GM12892 (cell line): ENCODE results near the gene NLRX1.

ENCODE experiments used
- DNase-seq: peaks from one replicate; pipeline ENCODE4 v3.0.0; 2011; ENCODE audit not compliant: insufficient read length
- FAIRE-seq: peaks from 2 replicates; lab custom pipeline; 2011; peaks lifted over from hg19 to GRCh38; lab: Jason Lieb, UNC
- POLR2A ChIP-seq: IDR thresholded peaks from 2 replicates; pipeline ENCODE4 v1.6.1; 2011; ENCODE audit warnings: low read depth, low read length, control low read depth
- POLR2AphosphoS5 ChIP-seq: IDR thresholded peaks from 2 replicates; pipeline ENCODE4 v1.6.1; 2011; ENCODE audit warnings: low read depth, low read length, control low read depth
- TAF1 ChIP-seq: IDR thresholded peaks from 2 replicates; pipeline ENCODE4 v1.6.1; 2011; ENCODE audit warnings: low read depth, mild to moderate bottlenecking, control low read depth, low read length, borderline replicate concordance

The NLRX1 gene

GRCh38 chr11:119145551-119145950 is 23.0 kb upstream of the NLRX1 start:
- no peak for FAIRE-seq

DNA sequence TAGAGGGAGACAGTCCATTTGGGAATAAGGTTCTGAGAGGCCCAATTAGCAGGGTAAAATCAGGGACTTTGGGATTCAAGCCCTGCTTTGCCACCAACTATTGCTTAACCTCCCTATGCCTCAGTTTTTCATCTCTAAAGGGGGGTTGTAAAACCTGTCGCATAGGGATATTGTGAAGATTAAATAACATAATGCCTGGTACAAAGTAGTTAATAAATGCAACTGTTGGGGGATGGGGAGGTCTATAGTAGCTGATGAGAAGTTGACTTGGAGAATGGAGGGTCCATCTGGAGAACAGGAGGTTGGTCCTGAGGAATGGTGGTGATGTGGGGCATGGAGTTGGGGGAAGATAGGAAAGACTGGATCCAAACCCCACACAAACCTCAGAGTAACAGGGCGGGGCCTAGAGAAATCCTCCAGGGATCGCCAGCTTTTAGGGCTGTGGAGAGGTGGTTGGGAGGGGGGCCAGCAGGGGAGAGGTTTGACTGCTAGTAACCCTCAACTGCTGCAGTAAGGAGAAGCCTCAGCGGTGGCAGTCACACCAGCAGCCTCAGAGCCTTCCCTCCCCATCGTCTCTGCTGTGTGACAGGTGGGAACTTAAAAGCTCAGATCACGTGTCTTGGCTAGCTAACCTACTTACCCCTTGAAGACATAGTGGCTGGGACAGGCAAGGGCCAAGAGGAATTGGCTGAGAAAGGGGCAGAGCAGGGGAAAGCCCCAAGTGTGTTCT is 20.8 kb upstream of the NLRX1 start:
- FAIRE-seq: no peak
- DNase-seq: no peak

More at GRCh38 chr11:119145551-119145950, 23.0 kb upstream of the NLRX1 start:
- DNase-seq: no peak
- no peak for TF ChIP-seq TAF1
- TF ChIP-seq POLR2A: no peak
- TF ChIP-seq POLR2AphosphoS5: no peak

DNA sequence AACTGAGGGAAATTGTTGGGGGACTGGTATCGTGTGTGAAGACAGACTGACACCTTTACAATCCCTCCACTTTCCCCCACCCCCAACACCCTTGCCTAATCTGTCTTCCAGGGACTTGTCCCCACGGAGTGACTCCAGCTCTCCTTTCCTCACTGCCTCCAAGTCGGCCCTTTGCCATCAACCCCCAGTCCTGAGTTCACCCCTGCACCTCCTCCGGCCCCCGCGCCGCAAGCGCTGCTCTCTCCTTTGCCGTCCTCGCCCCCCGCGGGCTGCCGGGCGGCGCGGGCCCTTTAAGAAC is 19.9 kb upstream of the NLRX1 start:
- TF ChIP-seq POLR2AphosphoS5 (no peak), TAF1 (no peak), POLR2A (no peak)
- DNase-seq: no peak

More for the DNA sequence above, 20.8 kb upstream of the NLRX1 start:
- TF ChIP-seq TAF1 (no peak), POLR2A (no peak), POLR2AphosphoS5 (no peak)

GRCh38 chr11:119149018-119149785 is 19.3 kb upstream of the NLRX1 start, which contains the start of gene ABCG4:
ABCG4 (plus strand) TSS chr11:119149052; CDS start chr11:119149966, 914 bp downstream.
- no peak for DNase-seq
- FAIRE-seq: no peak
- TF ChIP-seq POLR2AphosphoS5 (no peak), TAF1 (no peak), POLR2A (no peak)

More for the DNA sequence above, 19.9 kb upstream of the NLRX1 start:
- peak; percentile 17 for FAIRE-seq

- no peak for FAIRE-seq
- no peak for DNase-seq
- TF ChIP-seq POLR2AphosphoS5 (no peak), POLR2A (no peak), TAF1 (no peak)
Measured at GRCh38 chr11:119149786-119150275, 18.7 kb upstream of the NLRX1 start.

DNA sequence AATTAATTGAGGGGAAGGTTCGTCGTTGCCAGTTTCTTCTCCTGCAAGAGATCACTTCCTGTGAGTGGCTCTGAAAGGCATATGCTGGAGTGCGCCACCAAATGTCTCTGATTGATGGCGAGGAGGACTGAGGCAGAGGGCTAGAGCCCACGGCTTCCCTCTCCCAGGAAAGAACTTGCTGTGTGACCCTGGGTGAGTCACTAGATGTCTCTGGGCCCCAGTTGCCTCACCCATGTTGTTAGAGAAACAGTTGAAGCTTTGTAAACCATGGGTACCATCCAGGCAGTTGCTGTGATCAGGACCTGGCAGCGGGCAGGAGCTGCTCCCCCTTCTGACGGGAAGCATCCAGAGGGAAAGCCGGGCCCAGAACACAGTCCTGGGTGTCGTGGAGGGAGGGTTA is 16.5 kb upstream of the NLRX1 start:
- TF ChIP-seq TAF1: no peak
- TF ChIP-seq POLR2AphosphoS5: no peak
- no peak for TF ChIP-seq POLR2A
- DNase-seq (no peak), FAIRE-seq (no peak)

DNA sequence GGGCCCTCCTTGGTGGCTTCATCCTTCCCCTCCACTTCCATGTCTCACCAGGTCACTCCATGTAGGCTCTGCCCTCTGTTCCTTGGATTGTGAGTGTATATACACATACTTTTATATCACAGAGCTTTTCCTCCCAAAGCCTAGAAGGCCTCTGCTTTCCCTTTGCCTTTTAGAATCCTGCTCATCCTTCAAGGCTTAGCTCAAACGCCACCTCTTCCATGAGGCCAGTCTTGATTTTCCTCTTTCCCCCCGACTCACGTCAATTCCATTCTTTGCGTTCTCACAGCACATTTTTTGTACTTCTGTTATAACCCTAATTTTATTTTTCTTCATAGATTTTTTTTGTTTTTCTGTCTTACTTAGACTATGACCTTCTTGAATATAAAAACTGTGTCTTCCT is 15.9 kb upstream of the NLRX1 start:
- no peak for FAIRE-seq
- DNase-seq: no peak
- TF ChIP-seq TAF1: no peak
- no peak for TF ChIP-seq POLR2A
- TF ChIP-seq POLR2AphosphoS5: no peak

- DNase-seq (no peak), FAIRE-seq (peak; percentile 27)
- no peak for TF ChIP-seq POLR2A
- TF ChIP-seq TAF1: no peak
- no peak for TF ChIP-seq POLR2AphosphoS5
Measured at GRCh38 chr11:119153049-119153818, 15.3 kb upstream of the NLRX1 start.

DNA sequence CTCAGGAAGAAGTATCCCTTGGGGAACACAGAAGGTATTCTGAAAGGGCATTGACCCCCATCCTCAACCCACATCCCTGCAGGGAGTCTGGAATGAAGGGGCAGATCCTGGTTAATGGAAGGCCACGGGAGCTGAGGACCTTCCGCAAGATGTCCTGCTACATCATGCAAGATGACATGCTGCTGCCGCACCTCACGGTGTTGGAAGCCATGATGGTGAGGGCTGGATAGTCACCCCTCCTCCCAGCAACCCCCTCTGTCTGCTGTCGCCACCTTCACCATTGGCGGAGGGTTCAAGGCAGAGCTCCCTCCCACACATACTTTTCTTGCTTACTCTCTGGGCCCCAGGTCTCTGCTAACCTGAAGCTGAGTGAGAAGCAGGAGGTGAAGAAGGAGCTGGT is 14.3 kb upstream of the NLRX1 start:
- FAIRE-seq: no peak
- TF ChIP-seq POLR2A: no peak
- TF ChIP-seq POLR2AphosphoS5: no peak
- no peak for TF ChIP-seq TAF1
- DNase-seq: no peak

- DNase-seq: no peak
- FAIRE-seq: no peak
- TF ChIP-seq TAF1 (no peak), POLR2A (no peak), POLR2AphosphoS5 (no peak)
Measured at GRCh38 chr11:119155733-119156492, 12.6 kb upstream of the NLRX1 start.

- TF ChIP-seq POLR2A (no peak), TAF1 (no peak), POLR2AphosphoS5 (no peak)
- DNase-seq: no peak
- no peak for FAIRE-seq
Measured at GRCh38 chr11:119156496-119156895, 12.0 kb upstream of the NLRX1 start.
